IMR-90 (cell line): ENCODE data around the gene CTNNAL1. TPM values are rescaled to one million over a fixed set of nuclear protein-coding genes. Genes with fewer than 3 reads are reported as not detected.

ENCODE experiments used
- ATAC-seq: fragments of 200-7000 bp; cut with Tn5 transposase; 2 replicates; pipeline ENCODE4 v1.9.1; 2020; ENCODE audit warnings: low read depth, mild to moderate bottlenecking, moderate library complexity
- BruUV-seq: library from RNA; stranded (reverse); fragments of 400-500 nt; replicated peaks from 2 replicates; lab custom pipeline; 2021; lab: Mats Ljungman, UMichigan
- CTCF ChIA-PET: fragments of 300-600 bp; formaldehyde crosslinking; extraction: SDS; loops from one replicate; lab custom pipeline; 2021; ENCODE audit warnings: antibody characterized with exemption; lab: Yijun Ruan, JAX
- POLR2A ChIA-PET: fragments of 300-600 bp; sonication (Branson Sonifier 250); formaldehyde crosslinking; loops from one replicate; lab custom pipeline; 2022; ENCODE audit warnings: antibody characterized with exemption; ENCODE audit not compliant: unreplicated experiment; lab: Charles Lee
- DNase-seq: peaks from one replicate; pipeline ENCODE4 v3.0.0; 2013
- H2AFZ ChIP-seq: replicated peaks from 2 replicates; pipeline ENCODE3; 2013; ENCODE audit warnings: low read length, mild to moderate bottlenecking; ENCODE audit not compliant: poor library complexity
- H2AK5ac ChIP-seq: 2 replicates; pipeline ENCODE4 v1.6.1; 2013; ENCODE audit warnings: low read depth, low read length, inconsistent platforms
- H2AK9ac ChIP-seq: replicated peaks from 2 replicates; pipeline ENCODE3; 2013; ENCODE audit warnings: mild to moderate bottlenecking, low read depth, low read length, moderate library complexity; ENCODE audit not compliant: poor library complexity
- H2BK120ac ChIP-seq: 2 replicates; pipeline ENCODE4 v1.6.1; 2013; ENCODE audit warnings: low read depth, low read length, inconsistent platforms
- H2BK15ac ChIP-seq: 3 replicates; pipeline ENCODE4 v1.6.1; 2013; ENCODE audit warnings: low read depth, low read length, inconsistent platforms
- H2BK20ac ChIP-seq: 2 replicates; pipeline ENCODE4 v1.6.1; 2013; ENCODE audit warnings: low read depth, mild to moderate bottlenecking, inconsistent platforms, low read length, moderate library complexity
- H2BK5ac ChIP-seq: 2 replicates; pipeline ENCODE4 v1.6.1; 2013; ENCODE audit warnings: mild to moderate bottlenecking, low read depth, low read length, inconsistent platforms; ENCODE audit not compliant: poor library complexity, severe bottlenecking
- H3K14ac ChIP-seq: replicated peaks from 2 replicates; pipeline ENCODE4 v1.6.1; 2013; ENCODE audit warnings: low read depth, low read length, inconsistent platforms
- H3K18ac ChIP-seq: 2 replicates; pipeline ENCODE4 v1.6.1; 2013; ENCODE audit warnings: low read depth, low read length, control low read depth
- H3K23ac ChIP-seq: 2 replicates; pipeline ENCODE4 v1.6.1; 2013; ENCODE audit warnings: low read depth, low read length, inconsistent platforms
- H3K27ac ChIP-seq: 2 replicates; pipeline ENCODE4 v1.5.1; 2013; ENCODE audit warnings: mild to moderate bottlenecking, control low read depth, low read length; ENCODE audit not compliant: insufficient read depth
- H3K27me3 ChIP-seq: 2 replicates; pipeline ENCODE4 v1.6.1; 2013; ENCODE audit warnings: low read length; ENCODE audit not compliant: control insufficient read depth, insufficient read depth
- H3K36me3 ChIP-seq: 2 replicates; pipeline ENCODE4 v1.6.1; 2013; ENCODE audit warnings: low read length, mixed read lengths; ENCODE audit not compliant: control insufficient read depth, insufficient read depth
- H3K4ac ChIP-seq: 2 replicates; pipeline ENCODE4 v1.6.1; 2013; ENCODE audit warnings: low read depth, low read length, inconsistent platforms
- H3K4me1 ChIP-seq: 2 replicates; pipeline ENCODE4 v1.6.1; 2013; ENCODE audit warnings: low read length, mixed read lengths; ENCODE audit not compliant: control insufficient read depth, insufficient read depth
- H3K4me2 ChIP-seq: 2 replicates; pipeline ENCODE4 v1.6.1; 2013; ENCODE audit warnings: low read depth, mild to moderate bottlenecking, control low read depth, low read length, moderate library complexity
- H3K4me3 ChIP-seq: 2 replicates; pipeline ENCODE4 v1.5.1; 2013; ENCODE audit warnings: low read depth, mild to moderate bottlenecking, control low read depth, low read length, moderate library complexity; ENCODE audit not compliant: insufficient read depth
- H3K56ac ChIP-seq: 2 replicates; pipeline ENCODE4 v1.6.1; 2013; ENCODE audit warnings: low read length, inconsistent platforms; ENCODE audit not compliant: insufficient read depth; ENCODE audit errors: extremely low read depth
- H3K79me1 ChIP-seq, 2 experiments: 2 replicates each; pipeline ENCODE4 v1.6.1; 2013; ENCODE audit warnings: low read length in 2 of 2, inconsistent platforms in 1 of 2, low read depth in 1 of 2
- H3K9ac ChIP-seq: 2 replicates; pipeline ENCODE4 v1.6.1; 2013; ENCODE audit warnings: low read depth, low read length, control low read depth
- H3K9me1 ChIP-seq: 2 replicates; pipeline ENCODE4 v1.6.1; 2013; ENCODE audit warnings: low read length, inconsistent platforms; ENCODE audit not compliant: insufficient read depth
- H3K9me3 ChIP-seq: 2 replicates; pipeline ENCODE4 v1.6.1; 2013; ENCODE audit warnings: low read length; ENCODE audit not compliant: control insufficient read depth, insufficient read depth
- H4K20me1 ChIP-seq: 2 replicates; pipeline ENCODE4 v1.6.1; 2013; ENCODE audit warnings: low read length, inconsistent platforms; ENCODE audit not compliant: insufficient read depth
- H4K5ac ChIP-seq: 2 replicates; pipeline ENCODE4 v1.6.1; 2013; ENCODE audit warnings: mild to moderate bottlenecking, low read depth, low read length, control low read depth
- H4K8ac ChIP-seq, 2 experiments: 2 replicates each; pipeline ENCODE4 v1.6.1; 2013; ENCODE audit warnings: low read depth in 2 of 2, low read length in 2 of 2, control low read depth in 1 of 2, inconsistent platforms in 1 of 2
- H4K91ac ChIP-seq: 2 replicates; pipeline ENCODE4 v1.6.1; 2013; ENCODE audit warnings: low read depth, low read length, inconsistent platforms; ENCODE audit not compliant: insufficient read depth
- BHLHE40 ChIP-seq: fragments of 150-350 bp; IDR thresholded peaks from 2 replicates; pipeline ENCODE4 v1.6.1; 2016; ENCODE audit warnings: mild to moderate bottlenecking, low read depth, low read length
- CEBPB ChIP-seq: IDR thresholded peaks from 2 replicates; pipeline ENCODE4 v1.6.1; 2012; ENCODE audit warnings: low read depth, low read length, improper control_type of control experiment
- CHD1 ChIP-seq: IDR thresholded peaks from 2 replicates; pipeline ENCODE4 v1.6.1; 2012; ENCODE audit warnings: low read depth, low read length, improper control_type of control experiment
- MAFK ChIP-seq: IDR thresholded peaks from 2 replicates; pipeline ENCODE4 v1.6.1; 2012; ENCODE audit warnings: low read depth, low read length, improper control_type of control experiment
- MAZ ChIP-seq: IDR thresholded peaks from 2 replicates; pipeline ENCODE4 v1.6.1; 2012; ENCODE audit warnings: low read depth, mild to moderate bottlenecking, low read length, improper control_type of control experiment, moderate library complexity, borderline replicate concordance
- MXI1 ChIP-seq: IDR thresholded peaks from 2 replicates; pipeline ENCODE4 v1.6.1; 2012; ENCODE audit warnings: low read depth, mild to moderate bottlenecking, low read length, moderate library complexity, borderline replicate concordance
- NFE2L2 ChIP-seq: fragments of 150-350 bp; IDR thresholded peaks from 2 replicates; pipeline ENCODE4 v1.6.1; 2016; ENCODE audit warnings: low read depth, mild to moderate bottlenecking, low read length
- POLR2A ChIP-seq: IDR thresholded peaks from 2 replicates; pipeline ENCODE4 v1.6.1; 2012; ENCODE audit warnings: mild to moderate bottlenecking, low read depth, low read length
- RAD21 ChIP-seq: IDR thresholded peaks from 2 replicates; pipeline ENCODE4 v1.6.1; 2012; ENCODE audit warnings: low read length, improper control_type of control experiment
- RCOR1 ChIP-seq: IDR thresholded peaks from 2 replicates; pipeline ENCODE4 v1.6.1; 2012; ENCODE audit warnings: mild to moderate bottlenecking, low read length, improper control_type of control experiment; ENCODE audit not compliant: insufficient replicate concordance
- RFX5 ChIP-seq: IDR thresholded peaks from 2 replicates; pipeline ENCODE4 v1.8.0; 2012; ENCODE audit warnings: low read depth, mild to moderate bottlenecking, low read length, moderate library complexity
- SMC3 ChIP-seq: fragments of 150-350 bp; IDR thresholded peaks from 2 replicates; pipeline ENCODE4 v1.6.1; 2016; ENCODE audit warnings: low read depth, mild to moderate bottlenecking, antibody characterized with exemption, low read length, moderate library complexity
- WGBS, 2 experiments: methylation state at CpG; one replicate each; pipeline versions ENCODE4 v1.1.5 to v1.1.7; 2013; ENCODE audit warnings: missing lambda C conversion rate in 2 of 2; ENCODE audit not compliant: insufficient read length in 1 of 2; ENCODE audit errors: extremely low coverage in 2 of 2; 5-methylcytosine and 5-hydroxymethylcytosine counted together
- dilution Hi-C: fragments of 300-500 bp; cut with HindIII; formaldehyde crosslinking; loops from one replicate; pipeline ENCODE4 v1.14.3; 2018; ENCODE audit warnings: low sequenced_read_pairs; ENCODE audit not compliant: unreplicated experiment
- in situ Hi-C: fragments of 300-500 bp; cut with MboI; formaldehyde crosslinking; loops from 3 replicates; pipeline ENCODE4 v1.14.3; 2019; ENCODE audit warnings: low sequenced_read_pairs, inconsistent platforms, mixed read lengths
- intact Hi-C: fragments of 100-400 bp; cut with micrococcal nuclease; formaldehyde crosslinking; loops from 2 replicates; pipeline ENCODE4 v1.10.0; 2022
- polyA plus RNA-seq, 3 experiments: library from polyadenylated mRNA; depleted of rRNA; stranded (reverse); fragments of >200 nt; gene quantifications; 2 replicates each; pipeline ENCODE4 v1.2.3, GENCODE V29; 2012; ENCODE audit warnings: low replicate concordance in 1 of 3
- total RNA-seq: library from RNA; depleted of rRNA; stranded (reverse); fragments of >200 nt; gene quantifications from 2 replicates; pipeline ENCODE4 v1.2.3, GENCODE V29; 2012
- TF ChIP-seq, protein P1 (sequence below): fragments of 150-350 bp; IDR thresholded peaks from 2 replicates; pipeline ENCODE4 v1.6.1; 2016; ENCODE audit warnings: low read depth, mild to moderate bottlenecking, low read length, moderate library complexity, borderline replicate concordance
- TF ChIP-seq, protein P2 (sequence below): conservative IDR thresholded peaks from 2 replicates; pipeline ENCODE4 v1.5.1; 2012; ENCODE audit warnings: mild to moderate bottlenecking, low read depth, low read length, improper control_type of control experiment
- TF ChIP-seq, protein P3 (sequence below): fragments of 150-350 bp; IDR thresholded peaks from 2 replicates; pipeline ENCODE4 v1.6.1; 2017; ENCODE audit warnings: mild to moderate bottlenecking, antibody characterized with exemption, low read length, low read depth

The CTNNAL1 gene
- total and polyA plus RNA-seq, 2 of the 4 experiments (the other 2 are of a cell fraction): 72.3 to 131 TPM

DNA sequence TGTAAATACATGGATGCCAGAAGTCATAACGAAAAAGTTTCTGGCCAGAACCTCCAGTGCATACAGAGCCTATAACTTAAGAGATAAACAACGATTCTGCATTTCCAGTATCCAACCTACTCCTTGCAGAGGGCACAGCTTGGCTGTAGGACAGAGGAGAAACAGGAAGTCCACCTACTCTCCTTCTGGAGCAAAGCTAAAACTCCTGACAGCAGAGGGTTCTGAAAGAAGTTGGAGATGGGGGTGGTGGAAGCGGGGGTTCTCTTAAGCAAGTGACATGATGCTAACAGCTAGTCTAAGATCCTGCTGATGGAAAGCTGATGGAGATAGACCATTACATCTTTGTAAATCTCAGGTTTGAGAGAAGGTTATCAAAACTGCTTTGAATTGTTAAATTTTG lies 35.5 kb upstream of the CTNNAL1 start:
- Histone ChIP-seq H4K5ac (no peak overlapping the region), H2BK5ac (no peak overlapping the region), H4K8ac (no peak overlapping the region), H3K27ac (no peak overlapping the region), H3K9ac (no peak overlapping the region), H3K9me3 (no peaks in the 10 kb centered on the region), H3K9me1 (no peaks in the 10 kb centered on the region), H3K56ac (no peak overlapping the region), H2BK15ac (no peak overlapping the region), H2AK5ac (no peak overlapping the region), H3K23ac (no peak overlapping the region), H4K91ac (no peak overlapping the region), H3K4me3 (no peak overlapping the region), H3K18ac (no peak overlapping the region), H2AK9ac (no peak overlapping the region), H2BK20ac (no peak overlapping the region), H3K4me1 (no peaks in the 10 kb centered on the region), H2BK120ac (no peak overlapping the region), H3K4me2 (no peak overlapping the region), H2AFZ (no peak overlapping the region), H4K20me1 (no peaks in the 10 kb centered on the region), H3K14ac (no peak overlapping the region), H3K27me3 (no peaks in the 10 kb centered on the region), H3K79me1 (peaks cover 3 to 4% of the 10 kb centered on the region in 2 experiments; a peak in 2 of 4 replicates), H3K36me3 (peaks cover 29% of the 10 kb centered on the region), H3K4ac (no peak overlapping the region)
- in situ Hi-C loops (no loop called here), intact Hi-C loops (no loop called here), dilution Hi-C loops (no loop called here)
- BruUV-seq: no TSS peak
- WGBS, 2 experiments: no CpG with 5 or more reads among the region's 3 CpGs
- DNase-seq: no peak
- ChIA-PET POLR2A (no interaction called here), CTCF (interaction anchor here (0.6 to 1.0 kb wide), 2 partner anchors 15 to 16 kb away, joined by 3 read pairs; no protein-coding TSS in a partner anchor)
- ATAC-seq: no peak
- TF ChIP-seq, protein P1, sequence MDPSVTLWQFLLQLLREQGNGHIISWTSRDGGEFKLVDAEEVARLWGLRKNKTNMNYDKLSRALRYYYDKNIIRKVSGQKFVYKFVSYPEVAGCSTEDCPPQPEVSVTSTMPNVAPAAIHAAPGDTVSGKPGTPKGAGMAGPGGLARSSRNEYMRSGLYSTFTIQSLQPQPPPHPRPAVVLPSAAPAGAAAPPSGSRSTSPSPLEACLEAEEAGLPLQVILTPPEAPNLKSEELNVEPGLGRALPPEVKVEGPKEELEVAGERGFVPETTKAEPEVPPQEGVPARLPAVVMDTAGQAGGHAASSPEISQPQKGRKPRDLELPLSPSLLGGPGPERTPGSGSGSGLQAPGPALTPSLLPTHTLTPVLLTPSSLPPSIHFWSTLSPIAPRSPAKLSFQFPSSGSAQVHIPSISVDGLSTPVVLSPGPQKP: no peak
- TF ChIP-seq MAFK (no peak), MXI1 (no peak), NFE2L2 (no peak), SMC3 (no peak), RAD21 (no peak), RCOR1 (no peak), POLR2A (no peak), RFX5 (no peak), MAZ (no peak), BHLHE40 (no peak), CEBPB (no peak), CHD1 (no peak)
- TF ChIP-seq, protein P2, sequence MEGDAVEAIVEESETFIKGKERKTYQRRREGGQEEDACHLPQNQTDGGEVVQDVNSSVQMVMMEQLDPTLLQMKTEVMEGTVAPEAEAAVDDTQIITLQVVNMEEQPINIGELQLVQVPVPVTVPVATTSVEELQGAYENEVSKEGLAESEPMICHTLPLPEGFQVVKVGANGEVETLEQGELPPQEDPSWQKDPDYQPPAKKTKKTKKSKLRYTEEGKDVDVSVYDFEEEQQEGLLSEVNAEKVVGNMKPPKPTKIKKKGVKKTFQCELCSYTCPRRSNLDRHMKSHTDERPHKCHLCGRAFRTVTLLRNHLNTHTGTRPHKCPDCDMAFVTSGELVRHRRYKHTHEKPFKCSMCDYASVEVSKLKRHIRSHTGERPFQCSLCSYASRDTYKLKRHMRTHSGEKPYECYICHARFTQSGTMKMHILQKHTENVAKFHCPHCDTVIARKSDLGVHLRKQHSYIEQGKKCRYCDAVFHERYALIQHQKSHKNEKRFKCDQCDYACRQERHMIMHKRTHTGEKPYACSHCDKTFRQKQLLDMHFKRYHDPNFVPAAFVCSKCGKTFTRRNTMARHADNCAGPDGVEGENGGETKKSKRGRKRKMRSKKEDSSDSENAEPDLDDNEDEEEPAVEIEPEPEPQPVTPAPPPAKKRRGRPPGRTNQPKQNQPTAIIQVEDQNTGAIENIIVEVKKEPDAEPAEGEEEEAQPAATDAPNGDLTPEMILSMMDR: no peak
- TF ChIP-seq, protein P3, sequence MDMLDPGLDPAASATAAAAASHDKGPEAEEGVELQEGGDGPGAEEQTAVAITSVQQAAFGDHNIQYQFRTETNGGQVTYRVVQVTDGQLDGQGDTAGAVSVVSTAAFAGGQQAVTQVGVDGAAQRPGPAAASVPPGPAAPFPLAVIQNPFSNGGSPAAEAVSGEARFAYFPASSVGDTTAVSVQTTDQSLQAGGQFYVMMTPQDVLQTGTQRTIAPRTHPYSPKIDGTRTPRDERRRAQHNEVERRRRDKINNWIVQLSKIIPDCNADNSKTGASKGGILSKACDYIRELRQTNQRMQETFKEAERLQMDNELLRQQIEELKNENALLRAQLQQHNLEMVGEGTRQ: no peak
